Activated CD8-positive, alpha-beta memory T cell treated with anti-CD3 and anti-CD28 coated beads, Interleukin-2, amount 10 ng/mL, durations not matched to agents 7 days and 5 days (primary cell): ENCODE data around the gene ST3GAL2. TPM values are rescaled to one million over a fixed set of nuclear protein-coding genes. Genes with fewer than 3 reads are reported as not detected.
"Not testable (repeated sequence)": the region's sequence is repeated elsewhere in the genome, so short reads cannot be mapped to it uniquely, and the experiment has no call there.

ENCODE experiments used
- ATAC-seq: fragments of 150-1000 bp; cut with Tn5 transposase; one replicate; pipeline ENCODE4 v1.10.0; 2021; ENCODE audit warnings: moderate library complexity
- CTCF ChIA-PET: fragments of 350-600 bp; sonication (Branson Sonifier 250); formaldehyde crosslinking; loops from one replicate; lab custom pipeline; 2021; ENCODE audit warnings: antibody characterized with exemption; lab: Charles Lee
- DNase-seq: peaks from one replicate; pipeline ENCODE4 v3.0.0-alpha.2; 2020
- H3K27ac Mint-ChIP-seq: one replicate; pipeline ENCODE4 v1.8.0; 2021; ENCODE audit warnings: mild to moderate bottlenecking, mixed read lengths
- H3K27me3 Mint-ChIP-seq: one replicate; pipeline ENCODE4 v1.8.0; 2021; ENCODE audit warnings: mixed read lengths
- H3K36me3 Mint-ChIP-seq: one replicate; pipeline ENCODE4 v1.8.0; 2021; ENCODE audit warnings: mild to moderate bottlenecking, mixed read lengths
- H3K4me1 Mint-ChIP-seq: one replicate; pipeline ENCODE4 v1.8.0; 2021; ENCODE audit warnings: mixed read lengths
- H3K4me3 Mint-ChIP-seq: one replicate; pipeline ENCODE4 v1.8.0; 2021; ENCODE audit warnings: mild to moderate bottlenecking, moderate library complexity, mixed read lengths
- H3K9me3 Mint-ChIP-seq: one replicate; pipeline ENCODE4 v1.8.0; 2022; ENCODE audit warnings: low read depth, mixed read lengths
- total RNA-seq, 2 experiments: library from RNA; stranded (reverse); gene quantifications; one replicate each; pipeline ENCODE4 v1.2.3, GENCODE V29; 2021

The ST3GAL2 gene
- total RNA-seq, 2 experiments from 2014 or later, result 23.6 to 34.2 TPM

- peaks cover 34% of the 10 kb centered on the region for H3K4me1 Mint-ChIP-seq
- DNase-seq, result no peak
- no peaks in the 10 kb centered on the region for H3K9me3 Mint-ChIP-seq
- CTCF ChIA-PET, result no interaction called here
- no peaks in the 10 kb centered on the region for H3K36me3 Mint-ChIP-seq
- H3K27me3 Mint-ChIP-seq, result no peaks in the 10 kb centered on the region
- H3K4me3 Mint-ChIP-seq, result no peak overlapping the region
- no peak for ATAC-seq
- no peak overlapping the region for H3K27ac Mint-ChIP-seq
Observed at GRCh38 chr16:70457446-70458166, 18.7 kb upstream of the ST3GAL2 start.

DNA sequence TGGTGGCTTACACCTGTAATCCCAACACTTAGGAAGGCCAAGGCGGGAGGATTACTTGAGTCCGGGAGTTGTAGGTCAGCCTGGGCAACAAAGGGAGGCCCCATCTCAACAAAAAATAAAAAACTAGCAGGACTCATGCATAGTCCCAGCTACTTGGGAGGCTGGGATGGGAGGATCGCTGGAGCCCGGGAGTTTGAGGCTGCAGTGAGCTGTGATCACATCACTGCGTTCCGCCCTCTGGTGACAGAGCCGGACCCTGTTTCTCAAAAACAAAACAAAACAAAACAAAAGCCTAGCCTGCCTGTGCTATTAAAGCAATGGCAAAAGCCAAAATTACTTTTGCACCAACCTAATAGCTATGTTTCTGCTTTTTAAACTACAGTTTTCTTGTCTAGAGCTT, 17.0 kb upstream of the ST3GAL2 start:
- CTCF ChIA-PET, result interaction anchor here (0.7 to 0.9 kb wide), 2 partner anchors 198 to 1371 kb away, joined by 3 read pairs; no protein-coding TSS in a partner anchor
- H3K4me1 Mint-ChIP-seq, result peaks cover 25% of the 10 kb centered on the region
- H3K36me3 Mint-ChIP-seq, result no peaks in the 10 kb centered on the region
- H3K27ac Mint-ChIP-seq, result no peak overlapping the region
- no peak overlapping the region for H3K4me3 Mint-ChIP-seq
- no peaks in the 10 kb centered on the region for H3K27me3 Mint-ChIP-seq
- ATAC-seq, result no peak
- no peak for DNase-seq
- no peaks in the 10 kb centered on the region for H3K9me3 Mint-ChIP-seq

DNA sequence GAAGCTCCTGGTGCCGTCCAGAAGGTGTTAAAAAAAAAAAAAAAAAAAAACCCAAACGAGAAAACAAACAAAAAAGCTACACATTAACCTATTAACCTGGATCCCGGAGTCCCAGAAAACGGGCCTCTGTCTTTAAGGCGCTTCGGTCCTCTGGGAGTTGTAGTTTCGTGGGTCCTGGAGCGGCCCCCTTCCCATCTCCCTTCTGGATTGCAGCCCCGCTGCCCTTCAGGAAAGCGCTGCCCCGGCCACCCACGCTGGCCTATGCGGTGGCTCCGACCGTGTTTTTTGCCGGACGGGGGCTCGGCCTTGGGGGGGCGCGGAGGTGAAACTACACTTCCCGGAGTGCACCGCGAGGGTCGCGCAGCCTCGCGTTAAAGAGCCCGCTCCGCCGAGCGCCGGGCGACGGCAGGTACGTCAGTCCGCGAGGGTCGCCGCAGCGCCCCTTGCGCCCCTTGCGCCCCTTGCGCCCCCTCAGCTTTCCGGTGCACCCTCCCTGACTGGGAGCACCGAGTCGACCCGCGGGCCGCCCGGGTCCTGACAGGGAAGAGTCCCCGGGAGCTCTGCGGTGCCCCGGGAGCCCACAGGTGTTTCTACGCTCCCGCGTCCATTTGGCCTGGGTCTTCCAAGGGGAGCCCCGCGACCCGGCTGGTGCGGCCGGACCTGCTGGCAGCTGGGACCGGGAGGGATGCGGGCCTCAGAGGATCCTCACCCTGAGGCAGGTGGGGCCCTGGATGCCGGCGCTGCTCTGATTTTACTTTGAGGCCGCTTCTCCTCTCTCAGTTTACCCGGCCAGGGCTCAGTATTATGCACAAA, 15.5 kb upstream of the ST3GAL2 start, which contains the start of gene FCSK:
FCSK (plus strand) TSS at position 374 of the 813 bp plus-strand sequence. CDS start 8,596 bp downstream, outside the sequence.
- Mint-ChIP-seq H3K36me3 (no peaks in the 10 kb centered on the region), H3K4me3 (peak within 1 kb of the TSS; percentile 87), H3K27me3 (peaks cover 6% of the 10 kb centered on the region), H3K9me3 (no peaks in the 10 kb centered on the region), H3K4me1 (peaks cover 21% of the 10 kb centered on the region), H3K27ac (peak within 1 kb of the TSS; percentile 87)
- CTCF ChIA-PET, result interaction anchor here (0.7 to 2.1 kb wide), 9 partner anchors 11 to 155 kb away, joined by 3 to 11 read pairs (median 3); partner anchors contain the start of genes DDX19B and ST3GAL2
- ATAC-seq (peak; percentile 95), DNase-seq (peak; percentile 72)

DNA sequence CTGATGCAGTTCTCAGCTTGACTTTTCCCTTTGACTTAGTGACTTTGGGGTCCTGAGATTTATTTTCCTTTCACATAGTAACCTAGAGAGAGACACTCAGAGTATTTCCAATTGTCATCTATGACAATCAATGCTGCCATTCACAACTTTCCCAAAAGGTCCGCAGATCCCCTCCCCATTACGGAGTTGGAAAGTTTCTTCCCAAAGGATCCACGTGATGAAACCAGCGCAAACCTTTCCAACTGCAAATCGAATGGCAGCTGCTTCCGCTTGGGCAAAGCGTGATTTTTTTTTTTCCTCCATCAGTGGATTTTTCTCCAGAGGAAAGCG, 15.0 kb upstream of the ST3GAL2 start:
- peak overlapping the region; percentile 87 for H3K4me3 Mint-ChIP-seq
- H3K9me3 Mint-ChIP-seq, result no peaks in the 10 kb centered on the region
- no peaks in the 10 kb centered on the region for H3K36me3 Mint-ChIP-seq
- CTCF ChIA-PET, result interaction anchor here (0.5 to 2.1 kb wide), 8 partner anchors 11 to 155 kb away, joined by 3 to 11 read pairs (median 3); partner anchors contain the start of genes DDX19B and ST3GAL2
- H3K27me3 Mint-ChIP-seq, result peaks cover 6% of the 10 kb centered on the region
- ATAC-seq (no peak), DNase-seq (no peak)
- H3K4me1 Mint-ChIP-seq, result peaks cover 21% of the 10 kb centered on the region
- H3K27ac Mint-ChIP-seq, result peak overlapping the region; percentile 87

DNA sequence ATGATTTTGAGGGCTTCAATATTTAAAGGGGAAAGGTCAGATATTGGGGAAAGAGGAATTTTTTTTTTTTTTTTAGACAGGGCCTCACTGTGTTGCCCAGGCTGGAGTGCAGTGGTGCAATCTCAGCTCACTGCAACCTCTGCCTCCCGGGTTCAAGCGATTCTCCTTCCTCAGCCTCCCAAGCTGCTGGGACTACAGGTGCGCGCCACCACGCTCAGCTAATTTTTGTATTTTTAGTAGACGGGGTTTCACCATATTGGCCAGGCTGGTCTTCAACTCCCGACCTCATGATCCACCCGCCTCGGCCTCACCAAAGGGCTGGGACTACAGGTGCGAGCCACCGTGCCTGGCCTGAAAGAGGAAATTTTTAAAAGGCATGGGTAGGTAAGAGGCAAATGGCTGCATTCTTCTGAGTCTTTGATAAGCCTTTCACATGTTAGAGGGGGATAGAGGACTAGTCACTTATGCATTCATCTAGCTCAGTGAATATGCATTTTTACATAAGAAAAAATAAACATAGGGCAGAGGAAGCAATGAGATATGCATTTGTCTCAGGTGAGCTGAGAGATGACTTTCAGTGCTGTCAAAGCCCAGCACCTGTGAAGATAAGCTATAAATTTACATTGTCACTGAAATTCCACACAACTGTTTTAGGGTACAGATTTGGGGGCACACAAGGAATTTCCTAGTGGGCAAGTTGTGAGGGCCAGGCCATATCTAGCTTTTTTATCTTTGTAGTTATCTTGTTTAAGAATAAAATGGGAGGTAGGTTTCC, 14.4 kb upstream of the ST3GAL2 start:
- no peaks in the 10 kb centered on the region for H3K9me3 Mint-ChIP-seq
- peaks cover 6% of the 10 kb centered on the region for H3K27me3 Mint-ChIP-seq
- H3K4me3 Mint-ChIP-seq, result peak overlapping the region; percentile 87
- DNase-seq (no peak), ATAC-seq (no peak)
- H3K36me3 Mint-ChIP-seq, result no peaks in the 10 kb centered on the region
- peaks cover 21% of the 10 kb centered on the region for H3K4me1 Mint-ChIP-seq
- CTCF ChIA-PET, result interaction anchor here (0.5 to 2.1 kb wide), 7 partner anchors 10 to 154 kb away, joined by 3 to 11 read pairs (median 3); partner anchors contain the start of gene DDX19B
- peak overlapping the region; percentile 87 for H3K27ac Mint-ChIP-seq

DNA sequence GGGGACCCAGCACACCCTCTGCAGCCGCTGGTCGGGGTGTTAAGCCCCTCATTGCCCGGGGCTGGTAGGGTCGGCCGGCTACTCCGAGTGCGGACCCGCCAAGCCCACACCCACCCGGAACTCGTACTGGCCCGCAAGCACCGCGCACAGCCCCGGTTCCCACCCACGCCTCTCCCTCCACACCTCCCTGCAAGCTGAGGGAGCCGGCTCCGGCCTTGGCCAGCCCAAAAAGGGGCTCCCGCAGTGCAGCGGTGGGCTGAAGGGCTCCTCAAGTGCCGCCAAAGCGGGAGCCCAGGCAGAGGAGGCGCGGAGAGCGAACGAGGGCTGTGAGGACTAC, 12.1 kb upstream of the ST3GAL2 start:
- ATAC-seq, H3K36me3 Mint-ChIP-seq, H3K27ac Mint-ChIP-seq, H3K27me3 Mint-ChIP-seq, DNase-seq, H3K4me3 Mint-ChIP-seq, H3K9me3 Mint-ChIP-seq, CTCF ChIA-PET: not testable (repeated sequence)
- H3K4me1 Mint-ChIP-seq, result peaks cover 17% of the 10 kb centered on the region

DNA sequence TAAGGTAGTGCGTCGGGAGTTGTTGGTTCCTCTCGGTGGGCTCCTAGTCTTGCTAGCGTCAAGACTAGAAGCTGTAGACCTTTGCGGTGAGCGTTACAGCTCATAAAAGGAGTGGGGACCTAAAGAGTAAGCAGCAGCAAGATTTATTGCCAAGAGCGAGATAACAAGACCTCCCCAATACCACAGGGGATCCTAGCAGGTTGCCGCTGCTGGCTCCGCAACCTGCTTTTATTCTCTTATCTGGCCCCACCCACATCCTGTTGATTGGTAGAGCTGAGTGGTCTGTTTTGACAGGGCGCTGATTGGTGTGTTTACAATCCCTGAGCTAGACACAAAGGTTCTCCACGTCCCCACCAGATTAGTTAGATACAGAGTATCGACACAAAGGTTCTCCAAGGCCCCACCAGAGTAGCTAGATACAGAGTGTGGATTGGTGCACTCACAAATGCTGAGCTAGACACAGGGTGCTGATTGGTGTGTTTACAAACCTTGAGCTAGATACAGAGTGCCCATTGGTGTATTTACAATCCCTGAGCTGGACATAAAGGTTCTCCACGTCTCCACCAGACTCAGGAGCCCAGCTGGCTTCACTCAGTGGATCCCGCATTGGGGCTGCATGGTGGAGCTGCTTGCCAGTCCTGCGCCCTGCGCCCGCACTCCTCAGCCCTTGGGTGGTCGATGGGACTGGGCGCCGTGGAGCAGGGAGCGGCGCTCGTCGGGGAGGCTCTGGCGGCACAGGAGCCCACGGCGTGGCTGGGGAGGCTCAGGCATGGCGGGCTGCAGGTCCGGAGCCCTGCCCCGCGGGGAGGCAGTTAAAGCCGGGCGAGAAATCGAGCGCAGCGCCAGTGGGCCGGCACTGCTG, 11.5 kb upstream of the ST3GAL2 start:
- CTCF ChIA-PET, H3K36me3 Mint-ChIP-seq, H3K27me3 Mint-ChIP-seq, ATAC-seq, H3K9me3 Mint-ChIP-seq, H3K27ac Mint-ChIP-seq, DNase-seq, H3K4me3 Mint-ChIP-seq: not testable (repeated sequence)
- peaks cover 15% of the 10 kb centered on the region for H3K4me1 Mint-ChIP-seq

- Mint-ChIP-seq H3K9me3 (no peaks in the 10 kb centered on the region), H3K4me3 (no peak overlapping the region), H3K27ac (no peak overlapping the region), H3K4me1 (peaks cover 4% of the 10 kb centered on the region), H3K36me3 (no peaks in the 10 kb centered on the region), H3K27me3 (peaks cover 8% of the 10 kb centered on the region)
- no peak for DNase-seq
- CTCF ChIA-PET, result no interaction called here
- ATAC-seq, result no peak
Observed at GRCh38 chr16:70448075-70448474, 9.2 kb upstream of the ST3GAL2 start.

GRCh38 chr16:70444249-70445063, 5.6 kb upstream of the ST3GAL2 start:
- no peaks in the 10 kb centered on the region for H3K36me3 Mint-ChIP-seq
- peaks cover 2% of the 10 kb centered on the region for H3K27me3 Mint-ChIP-seq
- no peak for DNase-seq
- H3K4me3 Mint-ChIP-seq, result no peak overlapping the region
- ATAC-seq, result no peak
- H3K4me1 Mint-ChIP-seq, result peaks cover 9% of the 10 kb centered on the region
- H3K27ac Mint-ChIP-seq, result no peak overlapping the region
- CTCF ChIA-PET, result no interaction called here
- no peaks in the 10 kb centered on the region for H3K9me3 Mint-ChIP-seq

DNA sequence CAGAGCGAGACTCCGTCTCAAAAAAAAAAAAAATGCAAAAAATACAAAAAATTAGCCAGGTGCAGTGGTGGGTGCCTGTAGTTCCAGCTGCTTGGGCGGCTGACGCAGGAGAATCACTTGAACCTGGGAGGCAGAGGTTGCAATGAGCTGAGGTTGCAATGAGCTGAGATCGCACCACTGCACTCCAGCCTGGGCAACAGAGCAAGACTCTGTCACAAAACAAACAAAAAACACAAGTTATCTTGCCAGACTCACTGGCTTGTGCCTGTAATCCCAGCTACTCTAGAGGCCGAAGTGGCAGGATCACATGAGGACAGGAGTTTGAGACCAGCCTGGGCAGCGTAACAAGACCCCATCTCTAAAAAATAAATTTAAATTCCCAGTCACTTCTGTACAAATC, 3.4 kb upstream of the ST3GAL2 start:
- Mint-ChIP-seq H3K4me3 (no peak overlapping the region), H3K36me3 (peaks cover 2% of the 10 kb centered on the region), H3K27me3 (peaks cover 2% of the 10 kb centered on the region), H3K27ac (no peak overlapping the region), H3K4me1 (peaks cover 22% of the 10 kb centered on the region), H3K9me3 (no peaks in the 10 kb centered on the region)
- CTCF ChIA-PET, result interaction anchor here (1.0 kb wide), 1 partner anchor 62 kb away, joined by 3 read pairs; no protein-coding TSS in a partner anchor
- no peak for ATAC-seq
- DNase-seq, result no peak

DNA sequence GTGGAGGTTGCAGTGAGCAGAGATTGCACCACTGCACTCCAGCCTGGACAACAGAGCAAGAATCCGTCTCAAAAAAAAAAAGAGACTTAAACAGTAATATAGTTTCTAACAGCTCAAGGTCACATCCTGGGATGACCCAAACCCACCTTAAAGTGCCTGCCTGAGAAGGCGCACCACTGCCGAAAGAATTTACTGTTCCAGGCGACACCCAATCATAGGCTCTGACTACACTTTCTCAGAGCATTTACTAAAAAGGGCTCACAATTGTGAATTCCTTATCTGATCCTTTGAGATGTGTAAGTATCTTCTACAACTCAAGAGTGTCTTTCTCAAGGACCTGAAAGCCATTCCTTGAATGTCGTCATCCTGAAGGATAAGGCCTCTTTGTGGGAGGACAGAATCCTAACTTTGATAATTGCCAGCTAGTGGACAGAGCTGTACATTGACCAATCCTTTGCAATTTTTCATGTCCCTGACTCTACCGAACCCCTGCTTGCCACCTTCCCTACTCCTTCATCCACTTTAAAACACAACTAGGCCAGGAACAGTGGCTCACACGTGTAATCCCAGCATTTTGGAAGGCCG, 2.6 kb upstream of the ST3GAL2 start:
- Mint-ChIP-seq H3K4me1 (peaks cover 30% of the 10 kb centered on the region), H3K9me3 (no peaks in the 10 kb centered on the region), H3K27me3 (no peaks in the 10 kb centered on the region), H3K27ac (peak overlapping the region; percentile 56), H3K36me3 (peaks cover 2% of the 10 kb centered on the region), H3K4me3 (no peak overlapping the region)
- DNase-seq, result no peak
- ATAC-seq, result no peak
- CTCF ChIA-PET, result interaction anchor here (0.7 kb wide), 1 partner anchor 11 kb away, joined by 3 read pairs; no protein-coding TSS in a partner anchor
